GM23338 (cell line): Measurements from ENCODE around the gene FAM221A. TPM values are rescaled to one million over a fixed set of nuclear protein-coding genes. Genes with fewer than 3 reads are reported as not detected.

Experiments used
- ATAC-seq: fragments of 200-7000 bp; cut with Tn5 transposase; 3 replicates; pipeline ENCODE4 v1.9.1; 2020
- DNase-seq: peaks from one replicate; pipeline ENCODE4 v3.0.0-alpha.2; 2015; ENCODE audit warnings: low spot score
- H2AFZ ChIP-seq: fragments of 200-600 bp; sonication (generic); 2 replicates; pipeline ENCODE4 v1.8.0; 2016; ENCODE audit warnings: antibody characterized with exemption, mild to moderate bottlenecking, moderate library complexity
- H3F3A ChIP-seq: fragments of 200-600 bp; sonication (generic); replicated peaks from 2 replicates; pipeline ENCODE4 v1.8.0; 2017; ENCODE audit warnings: antibody characterized with exemption, mixed run types, low read depth
- H3K27ac ChIP-seq: fragments of 200-600 bp; sonication (generic); 2 replicates; pipeline ENCODE4 v1.6.1; 2016; ENCODE audit warnings: low read depth
- H3K27me3 ChIP-seq: fragments of 200-600 bp; sonication (generic); 2 replicates; pipeline ENCODE4 v1.8.0; 2016; ENCODE audit warnings: mild to moderate bottlenecking, mixed run types, moderate library complexity; ENCODE audit not compliant: insufficient read depth
- H3K36me3 ChIP-seq: fragments of 200-600 bp; sonication (generic); 2 replicates; pipeline ENCODE4 v1.8.0; 2016; ENCODE audit warnings: mild to moderate bottlenecking; ENCODE audit not compliant: insufficient read depth
- H3K4me1 ChIP-seq: fragments of 200-600 bp; sonication (generic); 2 replicates; pipeline ENCODE4 v1.8.0; 2016; ENCODE audit warnings: mild to moderate bottlenecking, moderate library complexity; ENCODE audit not compliant: insufficient read depth
- H3K4me2 ChIP-seq: fragments of 200-600 bp; sonication (generic); 2 replicates; pipeline ENCODE4 v1.7.1; 2017; ENCODE audit warnings: mixed run types
- H3K4me3 ChIP-seq: fragments of 200-600 bp; sonication (generic); 2 replicates; pipeline ENCODE4 v1.6.1; 2016; ENCODE audit warnings: mixed run types
- H3K79me2 ChIP-seq: fragments of 200-600 bp; sonication (generic); replicated peaks from 2 replicates; pipeline ENCODE4 v1.8.0; 2017; ENCODE audit warnings: mild to moderate bottlenecking; ENCODE audit not compliant: insufficient read depth
- H3K9me2 ChIP-seq: fragments of 200-600 bp; sonication (generic); 2 replicates; pipeline ENCODE4 v1.8.0; 2017; ENCODE audit not compliant: insufficient read depth
- H4K20me1 ChIP-seq: fragments of 200-600 bp; sonication (generic); replicated peaks from 2 replicates; pipeline ENCODE4 v1.8.0; 2017; ENCODE audit warnings: mild to moderate bottlenecking; ENCODE audit not compliant: insufficient read depth
- H3K27ac Mint-ChIP-seq: 2 replicates; pipeline ENCODE4 v1.8.0; 2020; ENCODE audit warnings: inconsistent platforms, mild to moderate bottlenecking, moderate library complexity, mixed read lengths
- H3K27me3 Mint-ChIP-seq: 3 replicates; pipeline ENCODE4 v1.8.0; 2022; ENCODE audit warnings: low read depth, mild to moderate bottlenecking, moderate library complexity, mixed read lengths, inconsistent platforms; ENCODE audit not compliant: insufficient read depth, poor library complexity
- H3K36me3 Mint-ChIP-seq: 3 replicates; pipeline ENCODE4 v1.8.0; 2021; ENCODE audit warnings: low read depth, mild to moderate bottlenecking, inconsistent platforms, moderate library complexity, mixed read lengths
- H3K4me1 Mint-ChIP-seq: 3 replicates; pipeline ENCODE4 v1.8.0; 2020; ENCODE audit warnings: mild to moderate bottlenecking, inconsistent platforms, mixed read lengths
- H3K4me3 Mint-ChIP-seq: 3 replicates; pipeline ENCODE4 v1.8.0; 2021; ENCODE audit warnings: moderate library complexity, mild to moderate bottlenecking, inconsistent platforms, mixed read lengths
- H3K9me3 Mint-ChIP-seq: 3 replicates; pipeline ENCODE4 v1.8.0; 2020; ENCODE audit warnings: moderate library complexity, mild to moderate bottlenecking, inconsistent platforms, mixed read lengths
- CREB1 ChIP-seq: fragments of 250-450 bp; sonication (Bioruptor Pico); IDR thresholded peaks from 2 replicates; pipeline ENCODE4 v1.5.0; 2020; ENCODE audit warnings: low read depth, mild to moderate bottlenecking, moderate library complexity
- CTCF ChIP-seq, 2 experiments: fragments of 200-600 bp in 1 of 2; sonication (generic) in 1 of 2; conservative IDR thresholded peaks; 2 replicates each; pipeline versions ENCODE4 v1.5.1 to v1.6.1; 2016 to 2017; ENCODE audit warnings: antibody characterized with exemption in 2 of 2, low read depth in 2 of 2, mild to moderate bottlenecking in 2 of 2, moderate library complexity in 1 of 2
- ETS1 ChIP-seq: IDR thresholded peaks from 2 replicates; pipeline ENCODE4 v1.6.1; 2016; ENCODE audit warnings: antibody characterized with exemption
- EZH2 ChIP-seq: fragments of 200-600 bp; sonication (generic); IDR thresholded peaks from one replicate; pipeline ENCODE4 v1.8.0; 2017; ENCODE audit warnings: antibody characterized with exemption, mild to moderate bottlenecking, low read depth; ENCODE audit not compliant: unreplicated experiment
- EZH2phosphoT487 ChIP-seq: fragments of 200-600 bp; sonication (generic); IDR thresholded peaks from one replicate; pipeline ENCODE4 v1.8.1; 2018; ENCODE audit warnings: antibody characterized with exemption; ENCODE audit not compliant: unreplicated experiment
- JUNB ChIP-seq: IDR thresholded peaks from one replicate; pipeline ENCODE4 v1.6.1; 2016; ENCODE audit warnings: antibody characterized with exemption; ENCODE audit not compliant: unreplicated experiment
- NANOG ChIP-seq: IDR thresholded peaks from 2 replicates; pipeline ENCODE4 v1.6.1; 2016; ENCODE audit warnings: antibody characterized with exemption, borderline replicate concordance
- POLR2AphosphoS5 ChIP-seq: IDR thresholded peaks from 2 replicates; pipeline ENCODE4 v1.6.1; 2016; ENCODE audit warnings: antibody characterized with exemption, low read depth
- STAT1 ChIP-seq: IDR thresholded peaks from one replicate; pipeline ENCODE4 v1.6.1; 2016; ENCODE audit warnings: antibody characterized with exemption; ENCODE audit not compliant: unreplicated experiment
- ZNF114 ChIP-seq: fragments of 250-450 bp; sonication (Bioruptor Pico); IDR thresholded peaks from 2 replicates; pipeline ENCODE4 v1.5.0; 2020; ENCODE audit warnings: mild to moderate bottlenecking, moderate library complexity
- ZNF331 ChIP-seq: fragments of 250-450 bp; sonication (Bioruptor Pico); IDR thresholded peaks from 2 replicates; pipeline ENCODE4 v1.5.0; 2020; ENCODE audit warnings: low read depth, mild to moderate bottlenecking, moderate library complexity
- polyA plus RNA-seq: library from polyadenylated mRNA; unstranded; fragments of >200 nt; fragmentation: Nextera tagmentation; extraction: Ambion mirVana; gene quantifications from 2 replicates; pipeline ENCODE4 v1.2.1, GENCODE V29; 2016
- total RNA-seq: library from RNA; depleted of rRNA; stranded (reverse); fragments of >200 nt; shearing (Covaris generic); gene quantifications from 2 replicates; pipeline ENCODE4 v1.2.3, GENCODE V29; 2014

Gene FAM221A
- total and polyA plus RNA-seq, 2 experiments from 2014 or later = 31.4 to 35.7 TPM

GRCh38 chr7:23664122-23664521 lies 15.9 kb upstream of the FAM221A start:
- no peaks in the 10 kb centered on the region for H3F3A ChIP-seq
- H2AFZ ChIP-seq = no peak overlapping the region
- peaks cover 14% of the 10 kb centered on the region; the same call in 1 of the 2 replicates for H3K9me2 ChIP-seq
- Mint-ChIP-seq H3K36me3 (peaks cover 17% of the 10 kb centered on the region), H3K4me3 (no peak overlapping the region), H3K27me3 (peaks cover 4% of the 10 kb centered on the region), H3K9me3 (peaks cover 23% of the 10 kb centered on the region), H3K27ac (no peak overlapping the region), H3K4me1 (peaks cover 25% of the 10 kb centered on the region)
- TF ChIP-seq ETS1 (no peak), CTCF (conservative IDR thresholded peaks at IDR 0.05; ENCODE audit: low read depth in 2 of 2) (no peak), STAT1 (no peak), ZNF331 (CRISPR knock-in tag) (no peak), POLR2AphosphoS5 (no peak), CREB1 (CRISPR knock-in tag) (no peak), NANOG (no peak), EZH2 (no peak), ZNF114 (CRISPR knock-in tag) (no peak), JUNB (no peak)
- DNase-seq = no peak
- peaks cover 5% of the 10 kb centered on the region; the same call in 1 of the 2 replicates for H3K36me3 ChIP-seq
- H3K4me1 ChIP-seq = peaks cover 18% of the 10 kb centered on the region
- H3K4me3 ChIP-seq = no peak overlapping the region
- ATAC-seq = no peak
- no peaks in the 10 kb centered on the region for H4K20me1 ChIP-seq
- H3K27ac ChIP-seq = no peak overlapping the region
- H3K79me2 ChIP-seq = no peaks in the 10 kb centered on the region
- H3K4me2 ChIP-seq = no peak overlapping the region
- no peaks in the 10 kb centered on the region for H3K27me3 ChIP-seq

- no peak overlapping the region for H2AFZ ChIP-seq
- no peak overlapping the region for H3K4me3 Mint-ChIP-seq
- no peak for ATAC-seq
- TF ChIP-seq EZH2phosphoT487 (no peak), CTCF (conservative IDR thresholded peaks at IDR 0.05; ENCODE audit: low read depth in 2 of 2) (no peak), ETS1 (no peak)
These were observed 8.0 kb upstream of the FAM221A start for GRCh38 chr7:23672033-23672432.

More at GRCh38 chr7:23672033-23672432, 8.0 kb upstream of the FAM221A start:
- no peak for DNase-seq
- no peak overlapping the region for H3K27ac ChIP-seq
- H3K27me3 ChIP-seq = no peaks in the 10 kb centered on the region
- Mint-ChIP-seq H3K9me3 (no peaks in the 10 kb centered on the region; the same call in 2 of the 3 replicates), H3K27ac (no peak overlapping the region), H3K4me1 (no peaks in the 10 kb centered on the region), H3K27me3 (peaks cover 3% of the 10 kb centered on the region), H3K36me3 (no peaks in the 10 kb centered on the region)
- H4K20me1 ChIP-seq = no peaks in the 10 kb centered on the region
- no peaks in the 10 kb centered on the region for H3K79me2 ChIP-seq
- H3K36me3 ChIP-seq = no peaks in the 10 kb centered on the region
- no peaks in the 10 kb centered on the region for H3K9me2 ChIP-seq
- no peak overlapping the region for H3K4me3 ChIP-seq
- H3K4me1 ChIP-seq = no peaks in the 10 kb centered on the region
- no peaks in the 10 kb centered on the region for H3F3A ChIP-seq
- no peak overlapping the region for H3K4me2 ChIP-seq
